Ishikawa (cell line): ENCODE data around the gene LANCL2.

ENCODE experiments used
- CEBPB ChIP-seq: IDR thresholded peaks from 2 replicates; pipeline ENCODE4 v1.6.1; 2012
- CREB1 ChIP-seq: IDR thresholded peaks from 2 replicates; pipeline ENCODE4 v1.6.1; 2012; ENCODE audit warnings: low read depth
- EGR1 ChIP-seq: IDR thresholded peaks from 2 replicates; pipeline ENCODE4 v1.6.1; 2012
- EP300 ChIP-seq: IDR thresholded peaks from 2 replicates; pipeline ENCODE4 v1.6.1; 2012; ENCODE audit warnings: borderline replicate concordance
- FOXM1 ChIP-seq: IDR thresholded peaks from 2 replicates; pipeline ENCODE4 v1.6.1; 2012; ENCODE audit warnings: low read depth, borderline replicate concordance
- MAX ChIP-seq: IDR thresholded peaks from 2 replicates; pipeline ENCODE4 v1.6.1; 2012
- NFIC ChIP-seq: IDR thresholded peaks from 2 replicates; pipeline ENCODE4 v1.6.1; 2012
- RAD21 ChIP-seq: IDR thresholded peaks from 2 replicates; pipeline ENCODE4 v1.6.1; 2012; ENCODE audit warnings: low read depth
- TAF1 ChIP-seq: IDR thresholded peaks from 2 replicates; pipeline ENCODE4 v1.6.1; 2012; ENCODE audit warnings: low read depth, mild to moderate bottlenecking
- TCF12 ChIP-seq: IDR thresholded peaks from 2 replicates; pipeline ENCODE4 v1.6.1; 2012; ENCODE audit warnings: low read depth
- TEAD4 ChIP-seq: IDR thresholded peaks from 2 replicates; pipeline ENCODE4 v1.6.1; 2012
- YY1 ChIP-seq: IDR thresholded peaks from 2 replicates; pipeline ENCODE4 v1.6.1; 2012; ENCODE audit warnings: low read depth
- TF ChIP-seq, protein P1 (sequence below): IDR thresholded peaks from 2 replicates; pipeline ENCODE4 v1.6.1; 2012; ENCODE audit warnings: low read depth, mild to moderate bottlenecking
- TF ChIP-seq, protein P2 (sequence below): IDR thresholded peaks from 2 replicates; pipeline ENCODE4 v1.6.1; 2012

DNA sequence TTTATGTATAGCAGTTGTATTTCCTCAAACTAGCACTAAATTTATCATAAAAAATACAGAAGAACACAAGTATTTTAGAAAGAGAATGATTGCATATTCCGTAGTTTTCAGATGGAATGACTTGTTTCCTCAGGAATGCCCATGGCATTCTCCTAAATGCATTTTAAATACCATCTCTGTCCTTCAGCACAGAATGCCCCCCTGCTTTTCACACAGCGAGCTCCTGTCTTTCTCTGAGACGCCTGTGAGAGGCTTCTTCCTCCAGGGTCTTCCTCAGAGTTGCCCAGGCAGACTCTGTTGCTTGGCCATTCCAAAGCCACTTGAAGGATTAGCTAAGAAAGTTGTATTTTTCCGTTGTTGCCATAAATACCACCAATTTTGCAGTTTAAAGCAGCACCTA is 10.1 kb downstream of the LANCL2 start:
- TF ChIP-seq TCF12, result no peak
- no peak for TF ChIP-seq TAF1
- no peak for TF ChIP-seq MAX
- TF ChIP-seq EP300, result no peak
- TF ChIP-seq, protein P1, sequence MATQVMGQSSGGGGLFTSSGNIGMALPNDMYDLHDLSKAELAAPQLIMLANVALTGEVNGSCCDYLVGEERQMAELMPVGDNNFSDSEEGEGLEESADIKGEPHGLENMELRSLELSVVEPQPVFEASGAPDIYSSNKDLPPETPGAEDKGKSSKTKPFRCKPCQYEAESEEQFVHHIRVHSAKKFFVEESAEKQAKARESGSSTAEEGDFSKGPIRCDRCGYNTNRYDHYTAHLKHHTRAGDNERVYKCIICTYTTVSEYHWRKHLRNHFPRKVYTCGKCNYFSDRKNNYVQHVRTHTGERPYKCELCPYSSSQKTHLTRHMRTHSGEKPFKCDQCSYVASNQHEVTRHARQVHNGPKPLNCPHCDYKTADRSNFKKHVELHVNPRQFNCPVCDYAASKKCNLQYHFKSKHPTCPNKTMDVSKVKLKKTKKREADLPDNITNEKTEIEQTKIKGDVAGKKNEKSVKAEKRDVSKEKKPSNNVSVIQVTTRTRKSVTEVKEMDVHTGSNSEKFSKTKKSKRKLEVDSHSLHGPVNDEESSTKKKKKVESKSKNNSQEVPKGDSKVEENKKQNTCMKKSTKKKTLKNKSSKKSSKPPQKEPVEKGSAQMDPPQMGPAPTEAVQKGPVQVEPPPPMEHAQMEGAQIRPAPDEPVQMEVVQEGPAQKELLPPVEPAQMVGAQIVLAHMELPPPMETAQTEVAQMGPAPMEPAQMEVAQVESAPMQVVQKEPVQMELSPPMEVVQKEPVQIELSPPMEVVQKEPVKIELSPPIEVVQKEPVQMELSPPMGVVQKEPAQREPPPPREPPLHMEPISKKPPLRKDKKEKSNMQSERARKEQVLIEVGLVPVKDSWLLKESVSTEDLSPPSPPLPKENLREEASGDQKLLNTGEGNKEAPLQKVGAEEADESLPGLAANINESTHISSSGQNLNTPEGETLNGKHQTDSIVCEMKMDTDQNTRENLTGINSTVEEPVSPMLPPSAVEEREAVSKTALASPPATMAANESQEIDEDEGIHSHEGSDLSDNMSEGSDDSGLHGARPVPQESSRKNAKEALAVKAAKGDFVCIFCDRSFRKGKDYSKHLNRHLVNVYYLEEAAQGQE, result no peak
- no peak for TF ChIP-seq NFIC
- TF ChIP-seq CREB1, result no peak
- TF ChIP-seq RAD21, result no peak
- TF ChIP-seq CEBPB, result no peak
- no peak for TF ChIP-seq YY1
- TF ChIP-seq EGR1, result no peak
- no peak for TF ChIP-seq FOXM1
- TF ChIP-seq, protein P2, sequence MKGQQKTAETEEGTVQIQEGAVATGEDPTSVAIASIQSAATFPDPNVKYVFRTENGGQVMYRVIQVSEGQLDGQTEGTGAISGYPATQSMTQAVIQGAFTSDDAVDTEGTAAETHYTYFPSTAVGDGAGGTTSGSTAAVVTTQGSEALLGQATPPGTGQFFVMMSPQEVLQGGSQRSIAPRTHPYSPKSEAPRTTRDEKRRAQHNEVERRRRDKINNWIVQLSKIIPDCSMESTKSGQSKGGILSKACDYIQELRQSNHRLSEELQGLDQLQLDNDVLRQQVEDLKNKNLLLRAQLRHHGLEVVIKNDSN, result no peak
- no peak for TF ChIP-seq TEAD4
